ENCODE data around the gene GLB1L2.
A peak's percentile ranks its signal among the peaks of the same experiment; 100 is the strongest.

The GLB1L2 gene

GRCh38 chr11:134388590-134388989, 56.8 kb downstream of the GLB1L2 start:
- no peak for ATAC-seq (ENCODE audit: insufficient read depth, low read depth)
- no peak for DNase-seq
- no peak overlapping the region for H3K4me2 ChIP-seq (ENCODE audit: insufficient read depth, low read length)
- peaks cover 7% of the 10 kb centered on the region for H4K20me1 ChIP-seq (ENCODE audit: insufficient read depth, low read length)
- H3K36me3 ChIP-seq (ENCODE audit: insufficient read depth, low read length): no peaks in the 10 kb centered on the region
- no peak for TF ChIP-seq EZH2 (IDR thresholded peaks at IDR 0.05; ENCODE audit: borderline replicate concordance, low read depth, low read length, severe bottlenecking)
- TF ChIP-seq, protein P1, sequence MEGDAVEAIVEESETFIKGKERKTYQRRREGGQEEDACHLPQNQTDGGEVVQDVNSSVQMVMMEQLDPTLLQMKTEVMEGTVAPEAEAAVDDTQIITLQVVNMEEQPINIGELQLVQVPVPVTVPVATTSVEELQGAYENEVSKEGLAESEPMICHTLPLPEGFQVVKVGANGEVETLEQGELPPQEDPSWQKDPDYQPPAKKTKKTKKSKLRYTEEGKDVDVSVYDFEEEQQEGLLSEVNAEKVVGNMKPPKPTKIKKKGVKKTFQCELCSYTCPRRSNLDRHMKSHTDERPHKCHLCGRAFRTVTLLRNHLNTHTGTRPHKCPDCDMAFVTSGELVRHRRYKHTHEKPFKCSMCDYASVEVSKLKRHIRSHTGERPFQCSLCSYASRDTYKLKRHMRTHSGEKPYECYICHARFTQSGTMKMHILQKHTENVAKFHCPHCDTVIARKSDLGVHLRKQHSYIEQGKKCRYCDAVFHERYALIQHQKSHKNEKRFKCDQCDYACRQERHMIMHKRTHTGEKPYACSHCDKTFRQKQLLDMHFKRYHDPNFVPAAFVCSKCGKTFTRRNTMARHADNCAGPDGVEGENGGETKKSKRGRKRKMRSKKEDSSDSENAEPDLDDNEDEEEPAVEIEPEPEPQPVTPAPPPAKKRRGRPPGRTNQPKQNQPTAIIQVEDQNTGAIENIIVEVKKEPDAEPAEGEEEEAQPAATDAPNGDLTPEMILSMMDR (IDR thresholded peaks at IDR 0.05; ENCODE audit: borderline replicate concordance, extremely low read depth, low read length, poor library complexity, severe bottlenecking): no peak
- no peaks in the 10 kb centered on the region for H3K79me2 ChIP-seq (ENCODE audit: insufficient read depth, low read length)
- H3K9ac ChIP-seq (ENCODE audit: low read depth, low read length): no peak overlapping the region
- no peaks in the 10 kb centered on the region for H3K9me3 ChIP-seq (ENCODE audit: insufficient read depth, low read length, severe bottlenecking)
- no peak overlapping the region for H3K27ac ChIP-seq (ENCODE audit: low read length)
- no peaks in the 10 kb centered on the region for H3K27me3 ChIP-seq (ENCODE audit: insufficient read depth, low read length, poor library complexity)
- peaks cover 38% of the 10 kb centered on the region for H3K4me1 ChIP-seq (ENCODE audit: insufficient read depth, low read length)
- H2AFZ ChIP-seq (ENCODE audit: low read depth, low read length): no peak overlapping the region
- no peak overlapping the region for H3K4me3 ChIP-seq (ENCODE audit: low read depth in 1 of 2, low read length in 2 of 2)

- Histone ChIP-seq H3K36me3 (ENCODE audit: insufficient read depth, low read length) (no peaks in the 10 kb centered on the region), H3K4me1 (ENCODE audit: insufficient read depth, low read length) (peaks cover 38% of the 10 kb centered on the region), H3K4me3 (ENCODE audit: low read depth in 1 of 2, low read length in 2 of 2) (no peak overlapping the region), H2AFZ (ENCODE audit: low read depth, low read length) (no peak overlapping the region), H3K9me3 (ENCODE audit: insufficient read depth, low read length, severe bottlenecking) (no peaks in the 10 kb centered on the region), H3K9ac (ENCODE audit: low read depth, low read length) (no peak overlapping the region), H3K27ac (ENCODE audit: low read length) (no peak overlapping the region), H3K4me2 (ENCODE audit: insufficient read depth, low read length) (no peak overlapping the region), H3K79me2 (ENCODE audit: insufficient read depth, low read length) (no peaks in the 10 kb centered on the region), H4K20me1 (ENCODE audit: insufficient read depth, low read length) (peaks cover 7% of the 10 kb centered on the region), H3K27me3 (ENCODE audit: insufficient read depth, low read length, poor library complexity) (no peaks in the 10 kb centered on the region)
- DNase-seq: no peak
- TF ChIP-seq, protein P1 (IDR thresholded peaks at IDR 0.05; ENCODE audit: borderline replicate concordance, extremely low read depth, low read length, poor library complexity, severe bottlenecking): no peak
- TF ChIP-seq EZH2 (IDR thresholded peaks at IDR 0.05; ENCODE audit: borderline replicate concordance, low read depth, low read length, severe bottlenecking): no peak
- ATAC-seq (ENCODE audit: insufficient read depth, low read depth): no peak
These were observed 57.8 kb downstream of the GLB1L2 start for GRCh38 chr11:134389464-134390180.

DNA sequence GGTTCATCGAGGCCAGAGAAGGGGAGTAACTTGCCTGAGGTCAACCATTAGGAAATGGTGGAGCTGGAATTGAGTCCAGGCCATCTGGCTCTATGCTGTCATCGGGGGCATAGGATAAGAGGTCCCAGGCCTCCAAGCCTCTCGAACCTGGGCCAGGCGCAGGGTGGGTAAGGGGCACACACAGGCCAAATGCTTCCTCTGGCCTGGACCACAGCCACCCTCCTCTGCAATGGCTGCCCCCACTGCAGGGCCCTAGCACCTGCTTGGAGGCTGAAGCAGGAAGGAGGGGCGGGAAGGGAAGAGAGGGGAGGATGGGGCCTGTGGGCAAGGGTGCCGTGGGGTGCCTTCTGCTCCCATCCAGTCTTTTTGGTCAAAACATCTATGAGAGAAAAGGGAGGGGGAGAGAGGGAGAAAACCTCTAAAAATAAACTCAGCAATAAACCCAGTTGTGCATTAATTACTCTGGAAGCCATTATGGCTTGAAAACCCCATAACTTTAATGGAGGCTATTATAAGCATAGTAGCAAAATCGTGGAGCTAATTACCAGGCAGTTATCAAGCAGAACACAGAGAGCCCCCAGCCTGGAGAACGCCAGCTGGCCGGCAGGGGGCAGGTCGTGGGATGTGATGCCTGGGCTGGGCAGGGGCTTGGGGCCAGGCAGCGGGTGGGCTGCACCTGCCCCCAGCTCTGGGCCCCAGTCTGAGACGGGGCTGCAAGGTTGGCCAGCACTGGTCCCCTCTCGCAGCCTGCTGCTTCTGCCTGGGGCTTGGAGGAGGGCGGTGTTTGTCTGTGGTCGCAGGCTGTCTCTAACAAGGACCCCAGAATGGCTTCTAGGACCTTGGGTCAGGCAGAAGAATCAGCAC, 59.1 kb downstream of the GLB1L2 start:
- Histone ChIP-seq H3K4me2 (ENCODE audit: insufficient read depth, low read length) (no peak overlapping the region), H3K27ac (ENCODE audit: low read length) (no peak overlapping the region), H3K27me3 (ENCODE audit: insufficient read depth, low read length, poor library complexity) (no peaks in the 10 kb centered on the region)

More for the DNA sequence above, 59.1 kb downstream of the GLB1L2 start:
- ATAC-seq (ENCODE audit: insufficient read depth, low read depth): peak; percentile 25; the same call in 1 of the 3 replicates
- Histone ChIP-seq H2AFZ (ENCODE audit: low read depth, low read length) (no peak overlapping the region), H3K9me3 (ENCODE audit: insufficient read depth, low read length, severe bottlenecking) (no peaks in the 10 kb centered on the region), H3K36me3 (ENCODE audit: insufficient read depth, low read length) (no peaks in the 10 kb centered on the region), H3K79me2 (ENCODE audit: insufficient read depth, low read length) (no peaks in the 10 kb centered on the region), H4K20me1 (ENCODE audit: insufficient read depth, low read length) (peaks cover 7% of the 10 kb centered on the region; the same call in 1 of the 2 replicates), H3K9ac (ENCODE audit: low read depth, low read length) (no peak overlapping the region), H3K4me3 (ENCODE audit: low read depth in 1 of 2, low read length in 2 of 2) (no peak overlapping the region), H3K4me1 (ENCODE audit: insufficient read depth, low read length) (peaks cover 32% of the 10 kb centered on the region)
- DNase-seq: peak; percentile 47
- TF ChIP-seq EZH2 (IDR thresholded peaks at IDR 0.05; ENCODE audit: borderline replicate concordance, low read depth, low read length, severe bottlenecking): no peak
- TF ChIP-seq, protein P1 (IDR thresholded peaks at IDR 0.05; ENCODE audit: borderline replicate concordance, extremely low read depth, low read length, poor library complexity, severe bottlenecking): no peak

Data from DND-41 (cell line).